ENCODE measurements around the gene PKIG.

Gene PKIG

DNA sequence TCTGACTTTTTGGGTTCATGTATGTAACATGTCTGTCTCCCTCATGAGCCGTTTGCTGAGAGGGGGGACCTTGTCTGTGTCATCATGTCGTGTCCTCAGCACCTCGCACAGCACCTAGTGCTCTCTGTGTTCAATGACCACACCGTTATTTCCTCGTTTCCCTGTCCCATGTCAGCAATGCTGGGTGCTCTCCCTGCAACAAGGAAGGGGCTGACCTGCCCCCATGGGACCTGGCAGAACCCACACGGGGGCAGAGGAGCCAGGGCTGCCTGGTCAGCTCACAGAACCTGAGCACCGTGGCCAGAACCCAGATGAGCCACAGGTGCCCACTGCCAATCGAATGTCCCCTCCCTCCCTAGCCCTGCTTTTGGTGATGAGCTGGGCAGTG is 61.8 kb downstream of the PKIG start:
- Histone ChIP-seq H3K27me3 (replicated peaks; ENCODE audit: control insufficient read depth, insufficient read depth, low read length, poor library complexity, severe bottlenecking) (no peaks in the 10 kb centered on the region), H3K36me3 (ENCODE audit: control insufficient read depth, insufficient read depth, low read length) (no peaks in the 10 kb centered on the region), H3K27ac (ENCODE audit: insufficient read depth, low read length, poor library complexity, severe bottlenecking) (peak overlapping the region; percentile 69), H3K4me3 (ENCODE audit: insufficient read depth, low read depth, low read length, poor library complexity, severe bottlenecking) (no peak overlapping the region), H3K9me3 (ENCODE audit: control insufficient read depth, low read length) (no peaks in the 10 kb centered on the region), H3K4me1 (ENCODE audit: control insufficient read depth, insufficient read depth, low read length, poor library complexity, severe bottlenecking) (peaks cover 72% of the 10 kb centered on the region)
- DNase-seq, result no peak

DNA sequence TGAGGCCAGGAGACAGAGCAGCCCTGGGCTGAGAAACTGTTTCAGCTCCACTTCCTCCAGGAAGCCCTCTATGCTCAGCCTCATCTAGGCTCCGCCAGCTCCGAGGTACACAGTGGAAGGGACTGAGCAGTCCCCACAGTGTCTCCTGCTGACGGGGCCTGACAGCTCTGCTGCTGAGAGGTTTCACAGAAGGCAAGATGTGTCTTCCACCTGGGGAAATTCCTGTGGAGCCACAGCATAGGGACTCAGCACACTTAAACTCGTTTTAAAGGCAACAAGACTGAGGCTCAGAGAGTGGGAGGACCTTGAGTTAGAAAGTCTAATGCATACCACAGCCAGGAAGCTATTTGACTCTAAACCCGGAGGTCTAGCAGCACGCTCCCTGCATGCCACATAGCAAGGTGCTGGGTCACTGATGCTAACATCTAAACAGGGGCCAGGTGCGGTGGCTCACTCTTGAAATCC is 62.3 kb downstream of the PKIG start:
- Histone ChIP-seq H3K9me3 (ENCODE audit: control insufficient read depth, low read length) (no peaks in the 10 kb centered on the region), H3K36me3 (ENCODE audit: control insufficient read depth, insufficient read depth, low read length) (no peaks in the 10 kb centered on the region), H3K4me1 (ENCODE audit: control insufficient read depth, insufficient read depth, low read length, poor library complexity, severe bottlenecking) (peaks cover 76% of the 10 kb centered on the region), H3K27me3 (replicated peaks; ENCODE audit: control insufficient read depth, insufficient read depth, low read length, poor library complexity, severe bottlenecking) (no peaks in the 10 kb centered on the region), H3K27ac (ENCODE audit: insufficient read depth, low read length, poor library complexity, severe bottlenecking) (peak overlapping the region; percentile 69), H3K4me3 (ENCODE audit: insufficient read depth, low read depth, low read length, poor library complexity, severe bottlenecking) (no peak overlapping the region)
- DNase-seq, result peak; percentile 26 to 54 (median 50)

GRCh38 chr20:44646023-44646640 is 63.8 kb downstream of the PKIG start:
- Histone ChIP-seq H3K9me3 (ENCODE audit: control insufficient read depth, low read length) (no peaks in the 10 kb centered on the region), H3K4me3 (ENCODE audit: insufficient read depth, low read depth, low read length, poor library complexity, severe bottlenecking) (peak overlapping the region; percentile 11), H3K27ac (ENCODE audit: insufficient read depth, low read length, poor library complexity, severe bottlenecking) (peak overlapping the region; percentile 61), H3K36me3 (ENCODE audit: control insufficient read depth, insufficient read depth, low read length) (no peaks in the 10 kb centered on the region), H3K4me1 (ENCODE audit: control insufficient read depth, insufficient read depth, low read length, poor library complexity, severe bottlenecking) (peaks cover 91% of the 10 kb centered on the region), H3K27me3 (replicated peaks; ENCODE audit: control insufficient read depth, insufficient read depth, low read length, poor library complexity, severe bottlenecking) (no peaks in the 10 kb centered on the region)
- DNase-seq, result no peak

GRCh38 chr20:44646641-44647274 is 64.4 kb downstream of the PKIG start:
- no peaks in the 10 kb centered on the region for H3K27me3 ChIP-seq (replicated peaks; ENCODE audit: control insufficient read depth, insufficient read depth, low read length, poor library complexity, severe bottlenecking)
- H3K9me3 ChIP-seq (ENCODE audit: control insufficient read depth, low read length), result no peaks in the 10 kb centered on the region
- peaks cover 92% of the 10 kb centered on the region for H3K4me1 ChIP-seq (ENCODE audit: control insufficient read depth, insufficient read depth, low read length, poor library complexity, severe bottlenecking)
- H3K27ac ChIP-seq (ENCODE audit: insufficient read depth, low read length, poor library complexity, severe bottlenecking), result peak overlapping the region; percentile 61
- H3K36me3 ChIP-seq (ENCODE audit: control insufficient read depth, insufficient read depth, low read length), result no peaks in the 10 kb centered on the region
- no peak for DNase-seq
- peak overlapping the region; percentile 11 for H3K4me3 ChIP-seq (ENCODE audit: insufficient read depth, low read depth, low read length, poor library complexity, severe bottlenecking)

DNA sequence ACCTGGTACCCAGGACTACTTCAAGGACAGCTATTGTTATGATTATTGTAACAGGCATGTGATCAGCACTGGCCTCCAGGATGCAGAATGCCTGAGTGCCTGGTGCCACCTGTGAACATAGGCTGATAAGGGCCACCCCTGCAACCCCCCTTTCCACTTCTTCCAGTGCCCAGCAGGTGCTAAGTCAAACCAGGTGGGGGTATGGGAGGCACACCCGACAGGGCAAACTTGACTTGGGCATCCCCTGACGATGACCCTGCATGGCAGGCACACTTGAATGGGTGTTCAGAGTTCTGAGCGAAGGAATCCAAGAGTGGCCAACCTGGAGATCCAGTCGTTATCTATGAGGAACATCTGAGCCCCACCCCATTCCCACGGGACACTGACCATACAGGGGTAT is 65.7 kb downstream of the PKIG start:
- Histone ChIP-seq H3K36me3 (ENCODE audit: control insufficient read depth, insufficient read depth, low read length) (no peaks in the 10 kb centered on the region), H3K4me1 (ENCODE audit: control insufficient read depth, insufficient read depth, low read length, poor library complexity, severe bottlenecking) (peaks cover 83% of the 10 kb centered on the region), H3K27ac (ENCODE audit: insufficient read depth, low read length, poor library complexity, severe bottlenecking) (peak overlapping the region; percentile 21), H3K4me3 (ENCODE audit: insufficient read depth, low read depth, low read length, poor library complexity, severe bottlenecking) (no peak overlapping the region), H3K9me3 (ENCODE audit: control insufficient read depth, low read length) (no peaks in the 10 kb centered on the region), H3K27me3 (replicated peaks; ENCODE audit: control insufficient read depth, insufficient read depth, low read length, poor library complexity, severe bottlenecking) (no peaks in the 10 kb centered on the region)
- no peak for DNase-seq

DNA sequence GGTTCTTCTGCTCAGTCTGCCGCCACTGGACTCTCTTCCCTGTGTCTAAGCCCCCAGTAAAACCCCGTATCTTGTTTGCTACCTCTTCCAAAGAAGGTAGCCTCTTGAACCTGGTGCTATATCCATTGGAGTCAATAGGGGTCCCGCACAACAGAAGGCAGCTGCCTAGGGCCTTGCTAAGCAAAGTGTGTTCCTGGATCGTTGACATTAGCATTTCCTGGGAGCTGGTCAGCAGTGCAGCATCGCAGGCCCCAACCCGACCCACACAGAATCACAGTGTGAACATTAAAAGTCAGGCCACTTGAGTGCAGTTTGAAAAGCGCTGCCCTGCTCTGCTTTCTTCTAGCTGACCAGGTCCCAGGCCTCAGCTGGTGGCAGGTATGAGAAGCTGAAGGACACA is 66.2 kb downstream of the PKIG start:
- Histone ChIP-seq H3K9me3 (ENCODE audit: control insufficient read depth, low read length) (no peaks in the 10 kb centered on the region), H3K27me3 (replicated peaks; ENCODE audit: control insufficient read depth, insufficient read depth, low read length, poor library complexity, severe bottlenecking) (no peaks in the 10 kb centered on the region), H3K4me1 (ENCODE audit: control insufficient read depth, insufficient read depth, low read length, poor library complexity, severe bottlenecking) (peaks cover 78% of the 10 kb centered on the region), H3K36me3 (ENCODE audit: control insufficient read depth, insufficient read depth, low read length) (no peaks in the 10 kb centered on the region), H3K27ac (ENCODE audit: insufficient read depth, low read length, poor library complexity, severe bottlenecking) (no peak overlapping the region), H3K4me3 (ENCODE audit: insufficient read depth, low read depth, low read length, poor library complexity, severe bottlenecking) (no peak overlapping the region)
- DNase-seq, result no peak

DNA sequence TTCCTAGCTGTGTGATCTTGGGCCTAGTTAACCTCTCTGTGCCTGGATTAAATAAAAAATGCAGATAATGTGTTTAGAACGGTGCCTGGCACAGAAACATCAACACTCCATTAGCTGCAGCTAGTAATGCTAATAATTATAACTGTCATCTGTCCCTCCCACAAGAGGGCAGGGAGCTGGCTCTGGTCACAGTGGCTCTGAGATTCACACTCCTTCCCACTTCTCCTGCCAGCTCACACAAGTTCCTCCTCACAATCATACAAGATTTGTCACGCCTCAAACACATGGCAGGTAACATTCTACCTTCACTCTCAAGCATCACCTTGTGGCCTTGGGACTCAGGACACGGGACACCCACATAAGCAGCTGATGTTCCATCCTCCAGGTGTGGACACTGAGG is 66.7 kb downstream of the PKIG start:
- Histone ChIP-seq H3K27ac (ENCODE audit: insufficient read depth, low read length, poor library complexity, severe bottlenecking) (no peak overlapping the region), H3K36me3 (ENCODE audit: control insufficient read depth, insufficient read depth, low read length) (no peaks in the 10 kb centered on the region), H3K9me3 (ENCODE audit: control insufficient read depth, low read length) (no peaks in the 10 kb centered on the region), H3K27me3 (replicated peaks; ENCODE audit: control insufficient read depth, insufficient read depth, low read length, poor library complexity, severe bottlenecking) (no peaks in the 10 kb centered on the region), H3K4me1 (ENCODE audit: control insufficient read depth, insufficient read depth, low read length, poor library complexity, severe bottlenecking) (peaks cover 72% of the 10 kb centered on the region), H3K4me3 (ENCODE audit: insufficient read depth, low read depth, low read length, poor library complexity, severe bottlenecking) (no peak overlapping the region)
- no peak for DNase-seq

DNA sequence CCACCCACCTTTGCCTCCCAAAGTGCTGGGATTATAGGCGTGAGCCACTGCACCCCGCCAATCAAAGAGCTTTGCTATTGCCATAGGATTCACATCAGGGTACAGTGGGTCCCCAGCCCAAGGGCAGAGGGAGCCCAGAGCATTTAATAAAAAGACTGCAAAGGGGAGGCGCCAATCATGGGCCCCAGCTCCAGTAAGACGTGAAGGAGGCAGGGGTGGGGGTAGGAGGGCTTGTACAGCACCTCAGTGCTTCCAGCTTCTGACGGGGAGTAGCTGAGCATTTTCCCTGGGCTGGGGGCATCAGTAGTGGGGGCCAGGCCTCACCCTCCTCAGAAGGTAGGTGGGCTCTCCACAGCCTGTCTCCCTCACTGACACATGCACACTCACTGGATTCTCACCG is 67.6 kb downstream of the PKIG start:
- no peaks in the 10 kb centered on the region for H3K9me3 ChIP-seq (ENCODE audit: control insufficient read depth, low read length)
- DNase-seq, result no peak
- H3K4me1 ChIP-seq (ENCODE audit: control insufficient read depth, insufficient read depth, low read length, poor library complexity, severe bottlenecking), result peaks cover 64% of the 10 kb centered on the region
- no peak overlapping the region for H3K27ac ChIP-seq (ENCODE audit: insufficient read depth, low read length, poor library complexity, severe bottlenecking)
- H3K4me3 ChIP-seq (ENCODE audit: insufficient read depth, low read depth, low read length, poor library complexity, severe bottlenecking), result no peak overlapping the region
- H3K36me3 ChIP-seq (ENCODE audit: control insufficient read depth, insufficient read depth, low read length), result no peaks in the 10 kb centered on the region
- H3K27me3 ChIP-seq (replicated peaks; ENCODE audit: control insufficient read depth, insufficient read depth, low read length, poor library complexity, severe bottlenecking), result no peaks in the 10 kb centered on the region

- Histone ChIP-seq H3K4me1 (ENCODE audit: control insufficient read depth, insufficient read depth, low read length, poor library complexity, severe bottlenecking) (peaks cover 55% of the 10 kb centered on the region), H3K36me3 (ENCODE audit: control insufficient read depth, insufficient read depth, low read length) (no peaks in the 10 kb centered on the region), H3K27ac (ENCODE audit: insufficient read depth, low read length, poor library complexity, severe bottlenecking) (peak overlapping the region; percentile 75), H3K9me3 (ENCODE audit: control insufficient read depth, low read length) (no peaks in the 10 kb centered on the region), H3K4me3 (ENCODE audit: insufficient read depth, low read depth, low read length, poor library complexity, severe bottlenecking) (peak overlapping the region; percentile 92), H3K27me3 (replicated peaks; ENCODE audit: control insufficient read depth, insufficient read depth, low read length, poor library complexity, severe bottlenecking) (no peaks in the 10 kb centered on the region)
- peak in 1 of 3 donors; percentile 16 for DNase-seq
These were observed 68.5 kb downstream of the PKIG start for GRCh38 chr20:44650771-44651433.

DNA sequence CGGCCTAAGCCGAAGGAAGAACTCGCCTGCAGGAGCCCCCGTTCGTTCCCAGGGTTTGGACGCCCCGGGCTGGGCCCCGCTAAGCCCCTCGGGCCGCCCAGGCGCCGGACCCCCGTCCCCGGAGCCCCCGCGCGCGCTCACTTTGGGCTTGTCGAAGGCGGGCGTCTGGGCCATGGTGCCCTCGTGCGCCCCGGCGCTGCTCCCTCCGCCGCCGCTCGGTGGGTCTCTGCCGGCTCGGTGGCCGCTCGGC is 69.0 kb downstream of the PKIG start:
- peaks cover 51% of the 10 kb centered on the region for H3K4me1 ChIP-seq (ENCODE audit: control insufficient read depth, insufficient read depth, low read length, poor library complexity, severe bottlenecking)
- DNase-seq, result no peak
- H3K4me3 ChIP-seq (ENCODE audit: insufficient read depth, low read depth, low read length, poor library complexity, severe bottlenecking), result peak overlapping the region; percentile 92
- H3K9me3 ChIP-seq (ENCODE audit: control insufficient read depth, low read length), result no peaks in the 10 kb centered on the region
- H3K27ac ChIP-seq (ENCODE audit: insufficient read depth, low read length, poor library complexity, severe bottlenecking), result peak overlapping the region; percentile 75
- no peaks in the 10 kb centered on the region for H3K27me3 ChIP-seq (replicated peaks; ENCODE audit: control insufficient read depth, insufficient read depth, low read length, poor library complexity, severe bottlenecking)
- no peaks in the 10 kb centered on the region for H3K36me3 ChIP-seq (ENCODE audit: control insufficient read depth, insufficient read depth, low read length)
